ENCODE data around the gene ABLIM2.

The ABLIM2 gene

GRCh38 chr4:8158710-8159536, at the start of gene ABLIM2:
Gene ABLIM2, minus strand, starts transcription at chr4:8158813. Its CDS starts 124 bp downstream, at chr4:8158689.
- peak; percentile 92 to 98 (median 98) for DNase-seq (ENCODE audit: low read depth in 4 of 4, low spot score in 1 of 4)

GRCh38 chr4:8207314-8207713, 48.7 kb upstream of the ABLIM2 start:
- DNase-seq (ENCODE audit: low read depth in 4 of 4, low spot score in 1 of 4): no peak

- DNase-seq (ENCODE audit: low read depth in 4 of 4, low spot score in 1 of 4): no peak
Observed at GRCh38 chr4:8205749-8206611, 47.4 kb upstream of the ABLIM2 start.

GRCh38 chr4:8205241-8205707, 46.7 kb upstream of the ABLIM2 start:
- no peak for DNase-seq (ENCODE audit: low read depth in 4 of 4, low spot score in 1 of 4)

GRCh38 chr4:8204576-8205227, 46.1 kb upstream of the ABLIM2 start:
- DNase-seq (ENCODE audit: low read depth in 4 of 4, low spot score in 1 of 4): no peak

GRCh38 chr4:8203817-8204216, 45.2 kb upstream of the ABLIM2 start:
- no peak for DNase-seq (ENCODE audit: low read depth in 4 of 4, low spot score in 1 of 4)

GRCh38 chr4:8203052-8203401, 44.4 kb upstream of the ABLIM2 start:
- DNase-seq (ENCODE audit: low read depth in 4 of 4, low spot score in 1 of 4): no peak

- DNase-seq (ENCODE audit: low read depth in 4 of 4, low spot score in 1 of 4): no peak
Observed at GRCh38 chr4:8202108-8203051, 43.8 kb upstream of the ABLIM2 start.

GRCh38 chr4:8201321-8201781, 42.7 kb upstream of the ABLIM2 start:
- DNase-seq (ENCODE audit: low read depth in 4 of 4, low spot score in 1 of 4): peak in 2 of 4 experiments; percentile 17 to 20

GRCh38 chr4:8200302-8200975, 41.8 kb upstream of the ABLIM2 start:
- DNase-seq (ENCODE audit: low read depth in 4 of 4, low spot score in 1 of 4): peak in 1 of 4 experiments; percentile 13

- no peak for DNase-seq (ENCODE audit: low read depth in 4 of 4, low spot score in 1 of 4)
Observed at GRCh38 chr4:8199594-8200301, 41.1 kb upstream of the ABLIM2 start.

- DNase-seq (ENCODE audit: low read depth in 4 of 4, low spot score in 1 of 4): peak in 1 of 4 experiments; percentile 58
Observed at GRCh38 chr4:8198906-8199593, 40.4 kb upstream of the ABLIM2 start, which contains the start of gene SH3TC1. Gene SH3TC1, plus strand, starts transcription at chr4:8199290. Its CDS starts 5,905 bp downstream, at chr4:8205195.

GRCh38 chr4:8198206-8198905, 39.7 kb upstream of the ABLIM2 start:
- no peak for DNase-seq (ENCODE audit: low read depth in 4 of 4, low spot score in 1 of 4)

- DNase-seq (ENCODE audit: low read depth in 4 of 4, low spot score in 1 of 4): no peak
Observed at GRCh38 chr4:8197521-8197920, 38.9 kb upstream of the ABLIM2 start.

- no peak for DNase-seq (ENCODE audit: low read depth in 4 of 4, low spot score in 1 of 4)
Observed at GRCh38 chr4:8195841-8196458, 37.3 kb upstream of the ABLIM2 start.

GRCh38 chr4:8195431-8195830, 36.8 kb upstream of the ABLIM2 start:
- DNase-seq (ENCODE audit: low read depth in 4 of 4, low spot score in 1 of 4): no peak

Data from stimulated activated CD4-positive, alpha-beta T cell treated with anti-CD3 and anti-CD28 coated beads, Interleukin-1b, Interleukin-23, amount 100 ng/mL, for 24 hours (primary cell).